ENCODE data around the gene APEX2.
"Not testable (repeated sequence)": the region's sequence is repeated elsewhere in the genome, so short reads cannot be mapped to it uniquely, and the experiment has no call there.

APEX2 gene

GRCh38 chrX:55030271-55031205, 30.4 kb downstream of the APEX2 start, which contains the start of gene ALAS2:
ALAS2 (minus strand) TSS chrX:55030977; CDS start chrX:55026000, 4,977 bp downstream.
- H3K4me3 Mint-ChIP-seq: no peak within 1 kb of the TSS
- H3K9me3 Mint-ChIP-seq: no peaks in the 10 kb centered on the region
- no peak within 1 kb of the TSS for H3K27ac Mint-ChIP-seq
- intact Hi-C loops (cut with micrococcal nuclease): no loop called here
- H3K4me1 Mint-ChIP-seq (ENCODE audit: low read depth): no peaks in the 10 kb centered on the region
- H3K36me3 Mint-ChIP-seq (ENCODE audit: low read depth): no peaks in the 10 kb centered on the region
- H3K27me3 Mint-ChIP-seq: peaks cover 3% of the 10 kb centered on the region

- Mint-ChIP-seq H3K27me3 (peaks cover 2% of the 10 kb centered on the region), H3K4me3 (no peak overlapping the region), H3K9me3 (no peaks in the 10 kb centered on the region), H3K27ac (no peak overlapping the region), H3K4me1 (ENCODE audit: low read depth) (no peaks in the 10 kb centered on the region), H3K36me3 (ENCODE audit: low read depth) (no peaks in the 10 kb centered on the region)
- intact Hi-C loops (cut with micrococcal nuclease): no loop called here
Observed at GRCh38 chrX:55033429-55033828, 33.3 kb downstream of the APEX2 start.

DNA sequence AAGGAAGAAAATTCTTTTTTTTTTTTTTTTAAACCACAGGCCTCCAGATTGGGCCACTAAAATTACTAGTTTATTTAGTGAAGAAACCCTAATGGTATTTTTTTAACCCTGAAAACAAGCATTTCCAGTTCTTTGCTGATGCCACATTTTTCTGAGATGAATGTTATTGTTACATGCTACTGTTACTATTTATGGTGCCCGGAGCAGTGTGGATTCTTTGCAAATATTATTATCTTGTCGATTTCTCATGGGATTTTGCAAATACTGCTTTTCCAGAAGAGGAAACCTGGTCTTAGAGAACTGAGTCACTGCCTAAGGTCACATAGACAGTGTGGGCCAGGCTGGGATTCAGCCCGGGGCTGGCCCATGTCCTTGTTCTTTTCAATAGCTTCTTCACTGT, 39.3 kb downstream of the APEX2 start:
- Mint-ChIP-seq H3K4me1 (ENCODE audit: low read depth) (no peaks in the 10 kb centered on the region), H3K27me3 (no peaks in the 10 kb centered on the region), H3K27ac (no peak overlapping the region), H3K4me3 (no peak overlapping the region), H3K36me3 (ENCODE audit: low read depth) (no peaks in the 10 kb centered on the region), H3K9me3 (no peaks in the 10 kb centered on the region)
- intact Hi-C loops (cut with micrococcal nuclease): no loop called here

GRCh38 chrX:55041514-55041913, 41.4 kb downstream of the APEX2 start:
- Mint-ChIP-seq H3K4me1 (ENCODE audit: low read depth) (no peaks in the 10 kb centered on the region), H3K36me3 (ENCODE audit: low read depth) (no peaks in the 10 kb centered on the region), H3K9me3 (no peaks in the 10 kb centered on the region), H3K27ac (no peak overlapping the region), H3K4me3 (no peak overlapping the region), H3K27me3 (no peaks in the 10 kb centered on the region)
- intact Hi-C loops (cut with micrococcal nuclease): no loop called here

DNA sequence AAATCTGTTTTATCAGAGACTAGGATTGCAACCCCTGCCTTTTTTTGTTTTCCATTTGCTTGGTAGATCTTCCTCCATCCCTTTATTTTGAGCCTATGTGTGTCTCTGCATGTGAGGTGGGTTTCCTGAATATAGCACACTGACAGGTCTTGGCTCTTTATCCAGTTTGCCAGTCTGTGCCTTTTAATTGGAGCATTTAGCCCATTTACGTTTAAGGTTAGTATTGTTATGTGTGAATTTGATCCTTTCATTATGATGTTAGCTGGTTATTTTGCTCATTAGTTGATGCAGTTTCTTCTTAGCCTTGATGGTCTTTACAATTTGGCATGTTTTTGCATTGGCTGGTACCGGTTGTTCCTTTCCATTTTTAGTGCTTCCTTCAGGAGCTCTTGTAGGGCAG, 50.4 kb downstream of the APEX2 start:
- H3K9me3 Mint-ChIP-seq; H3K4me1 Mint-ChIP-seq (ENCODE audit: low read depth); intact Hi-C loops (cut with micrococcal nuclease); H3K27ac Mint-ChIP-seq; H3K36me3 Mint-ChIP-seq (ENCODE audit: low read depth); H3K4me3 Mint-ChIP-seq; H3K27me3 Mint-ChIP-seq: not testable (repeated sequence)

DNA sequence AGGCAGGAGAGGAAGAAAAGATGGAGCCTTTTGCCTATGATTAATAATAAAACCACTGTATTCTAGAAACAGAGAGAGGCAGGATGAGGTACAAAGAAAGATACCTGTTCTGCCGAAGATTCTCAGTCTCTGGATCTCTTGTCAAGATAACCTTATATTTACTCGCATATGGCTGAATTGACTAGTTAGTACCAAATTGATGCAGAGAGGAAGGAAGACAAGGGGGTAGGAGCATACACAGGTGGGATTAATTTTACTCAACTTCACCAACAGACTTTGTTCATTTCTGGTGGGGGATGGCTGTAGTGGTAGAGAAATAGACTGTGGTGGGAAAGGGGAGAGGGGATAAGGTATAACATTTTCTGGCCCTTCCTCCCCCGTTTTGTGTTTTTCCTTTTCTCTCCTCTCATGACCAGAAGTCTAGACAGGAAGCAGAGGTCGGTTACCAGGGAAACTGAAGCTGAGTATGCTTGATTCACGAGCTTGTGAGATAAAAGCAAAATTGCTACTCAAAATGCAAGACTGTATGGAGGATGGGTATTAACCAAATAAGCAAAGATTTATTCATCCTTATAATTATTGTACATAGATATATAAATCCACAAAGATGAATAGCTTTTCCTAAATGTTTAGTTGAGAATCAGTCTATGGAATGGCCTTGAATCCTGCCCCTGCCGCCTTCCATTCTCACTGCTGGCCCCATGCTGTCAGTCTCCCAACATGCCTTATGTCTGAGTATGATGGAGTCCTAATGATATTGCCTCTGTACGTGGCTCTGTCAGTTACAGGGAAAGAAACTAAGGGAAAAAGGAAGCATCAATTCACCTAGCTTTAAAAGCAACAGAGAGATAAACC, 56.9 kb downstream of the APEX2 start:
- Mint-ChIP-seq H3K27ac (no peak overlapping the region), H3K36me3 (ENCODE audit: low read depth) (no peaks in the 10 kb centered on the region), H3K4me1 (ENCODE audit: low read depth) (peaks cover 5% of the 10 kb centered on the region), H3K27me3 (peaks cover 8% of the 10 kb centered on the region), H3K4me3 (no peak overlapping the region), H3K9me3 (no peaks in the 10 kb centered on the region)
- intact Hi-C loops (cut with micrococcal nuclease): loop anchor here (1.0 kb wide), 1 partner anchor 166 kb away; no protein-coding TSS in a partner anchor

- Mint-ChIP-seq H3K4me1 (ENCODE audit: low read depth) (peaks cover 5% of the 10 kb centered on the region), H3K27me3 (peaks cover 8% of the 10 kb centered on the region), H3K4me3 (no peak overlapping the region), H3K9me3 (no peaks in the 10 kb centered on the region), H3K36me3 (ENCODE audit: low read depth) (no peaks in the 10 kb centered on the region), H3K27ac (no peak overlapping the region)
- intact Hi-C loops (cut with micrococcal nuclease): loop anchor here (1.0 to 2.0 kb wide), 2 partner anchors 166 to 417 kb away; no protein-coding TSS in a partner anchor
Observed at GRCh38 chrX:55057675-55058249, 57.6 kb downstream of the APEX2 start.

All from dendritic cell treated with granulocyte-macrophage colony-stimulating factor and Interleukin-4, amounts not matched to agents 40 ng/mL and 50 ng/mL, for 4 days (primary cell).